AG10803 (cell line): ENCODE data around the gene OBP2B.
"Not testable (repeated sequence)": the region's sequence is repeated elsewhere in the genome, so short reads cannot be mapped to it uniquely, and the experiment has no call there.

ENCODE experiments used
- DNase-seq: peaks from one replicate; pipeline ENCODE4 v3.0.0; 2010; ENCODE audit warnings: low read depth
- H3K4me3 ChIP-seq: 2 replicates; pipeline ENCODE4 v1.5.1; 2011; ENCODE audit warnings: mild to moderate bottlenecking, low read length, control low read depth
- CTCF ChIP-seq: conservative IDR thresholded peaks from 2 replicates; pipeline ENCODE4 v1.5.1; 2011; ENCODE audit warnings: mild to moderate bottlenecking, low read length, control low read depth, inconsistent platforms

OBP2B gene

GRCh38 chr9:133181561-133181960 is 27.5 kb downstream of the OBP2B start:
- no peak overlapping the region for H3K4me3 ChIP-seq
- no peak for DNase-seq
- no peak for TF ChIP-seq CTCF

- TF ChIP-seq CTCF, result no peak
- no peak for DNase-seq
- no peak overlapping the region for H3K4me3 ChIP-seq
Measured at GRCh38 chr9:133180953-133181352, 28.1 kb downstream of the OBP2B start.

GRCh38 chr9:133173056-133173455 is 36.0 kb downstream of the OBP2B start:
- DNase-seq, result no peak
- TF ChIP-seq CTCF, result no peak
- H3K4me3 ChIP-seq, result no peak overlapping the region

- no peak for TF ChIP-seq CTCF
- DNase-seq, result no peak
- no peak overlapping the region for H3K4me3 ChIP-seq
Measured at GRCh38 chr9:133171161-133171961, 37.7 kb downstream of the OBP2B start.

- no peak for DNase-seq
- H3K4me3 ChIP-seq, result no peak overlapping the region
Measured at GRCh38 chr9:133170716-133171115, 38.3 kb downstream of the OBP2B start.

GRCh38 chr9:133169687-133170086 is 39.4 kb downstream of the OBP2B start:
- not testable (repeated sequence) for H3K4me3 ChIP-seq, DNase-seq

More at GRCh38 chr9:133170716-133171115, 38.3 kb downstream of the OBP2B start:
- no peak for TF ChIP-seq CTCF

- no peak for DNase-seq
- TF ChIP-seq CTCF, result no peak
- no peak overlapping the region for H3K4me3 ChIP-seq
Measured at GRCh38 chr9:133169102-133169501, 39.9 kb downstream of the OBP2B start.
